GM12891 (cell line): Measurements from ENCODE around the gene SLC26A1.

Source experiments
- POLR2A ChIP-seq: IDR thresholded peaks from 2 replicates; pipeline ENCODE4 v1.6.1; 2011; ENCODE audit warnings: low read depth, low read length, control low read depth
- TAF1 ChIP-seq: IDR thresholded peaks from 2 replicates; pipeline ENCODE4 v1.6.1; 2011; ENCODE audit warnings: low read depth, low read length, control low read depth

GRCh38 chr4:973431-974397, 19.5 kb downstream of the SLC26A1 start, which contains the start of gene DGKQ:
- TF ChIP-seq TAF1 (no peak), POLR2A (no peak)
